WTC11 (cell line): Measurements from ENCODE around the gene ONECUT2. TPM values are rescaled to one million over a fixed set of nuclear protein-coding genes. Genes with fewer than 3 reads are reported as not detected.

Experiments used
- ATAC-seq: fragments of 200-7000 bp; cut with Tn5 transposase; 2 replicates; pipeline ENCODE4 v1.10.0; 2021; ENCODE audit warnings: mild to moderate bottlenecking, moderate library complexity
- CTCF ChIA-PET: fragments of 300-600 bp; sonication (Branson Sonifier 250); formaldehyde crosslinking; loops from one replicate; lab custom pipeline; 2021; ENCODE audit warnings: antibody characterized with exemption; lab: Charles Lee
- POLR2A ChIA-PET: fragments of 350-600 bp; sonication (Branson Sonifier 250); formaldehyde crosslinking; loops from one replicate; lab custom pipeline; 2021; ENCODE audit warnings: antibody characterized with exemption; lab: Charles Lee
- DNase-seq: peaks from one replicate; pipeline ENCODE4 v3.0.0; 2021; ENCODE audit warnings: low spot score
- H3K27ac Mint-ChIP-seq: 2 replicates; pipeline ENCODE4 v1.8.0; 2021; ENCODE audit warnings: mixed read lengths
- H3K27me3 Mint-ChIP-seq: 2 replicates; pipeline ENCODE4 v1.8.0; 2021; ENCODE audit warnings: low read depth, mild to moderate bottlenecking, moderate library complexity, mixed read lengths
- H3K36me3 Mint-ChIP-seq: 2 replicates; pipeline ENCODE4 v1.8.0; 2021; ENCODE audit warnings: mixed read lengths
- H3K4me1 Mint-ChIP-seq: 2 replicates; pipeline ENCODE4 v1.8.0; 2022; ENCODE audit warnings: mixed read lengths
- H3K4me3 Mint-ChIP-seq: 2 replicates; pipeline ENCODE4 v1.8.0; 2021; ENCODE audit warnings: mild to moderate bottlenecking, moderate library complexity, mixed read lengths
- H3K9me3 Mint-ChIP-seq: 2 replicates; pipeline ENCODE4 v1.8.0; 2021; ENCODE audit warnings: mixed read lengths
- ARID4B ChIP-seq: sonication (generic); formaldehyde crosslinking; IDR thresholded peaks from 2 replicates; pipeline ENCODE4 v1.8.0; 2023; ENCODE audit warnings: missing genetic modification reagents, mild to moderate bottlenecking, borderline replicate concordance
- ATF2 ChIP-seq: sonication (generic); formaldehyde crosslinking; IDR thresholded peaks from 2 replicates; pipeline ENCODE4 v1.8.1; 2022; ENCODE audit warnings: low read depth, missing genetic modification reagents, borderline replicate concordance
- EMX1 ChIP-seq: fragments of 250-450 bp; sonication (Bioruptor Pico); IDR thresholded peaks from 2 replicates; pipeline ENCODE4 v1.8.0; 2021; ENCODE audit warnings: mild to moderate bottlenecking
- ESRRA ChIP-seq: sonication (generic); formaldehyde crosslinking; IDR thresholded peaks from 2 replicates; pipeline ENCODE4 v1.8.1; 2022; ENCODE audit warnings: mild to moderate bottlenecking, missing genetic modification reagents, borderline replicate concordance
- FOXK1 ChIP-seq: sonication (generic); formaldehyde crosslinking; IDR thresholded peaks from 2 replicates; pipeline ENCODE4 v1.8.0; 2022; ENCODE audit warnings: mild to moderate bottlenecking, moderate library complexity, missing genetic modification reagents
- FOXP1 ChIP-seq: sonication (generic); formaldehyde crosslinking; IDR thresholded peaks from 2 replicates; pipeline ENCODE4 v1.8.0; 2022; ENCODE audit warnings: missing genetic modification reagents, mild to moderate bottlenecking, moderate library complexity, borderline replicate concordance
- MLX ChIP-seq: sonication (generic); formaldehyde crosslinking; IDR thresholded peaks from 2 replicates; pipeline ENCODE4 v1.8.1; 2023; ENCODE audit warnings: mild to moderate bottlenecking, missing genetic modification reagents, moderate library complexity
- MXD4 ChIP-seq: fragments of 250-450 bp; sonication (Bioruptor Pico); IDR thresholded peaks from 2 replicates; pipeline ENCODE4 v1.8.0; 2021; ENCODE audit warnings: mild to moderate bottlenecking, moderate library complexity, borderline replicate concordance
- NFYB ChIP-seq: sonication (generic); formaldehyde crosslinking; conservative IDR thresholded peaks from 2 replicates; pipeline ENCODE4 v1.8.0; 2022; ENCODE audit warnings: low read depth, missing genetic modification reagents
- SP1 ChIP-seq: sonication (generic); formaldehyde crosslinking; conservative IDR thresholded peaks from 2 replicates; pipeline ENCODE4 v1.8.1; 2022; ENCODE audit warnings: missing genetic modification reagents
- TCF7 ChIP-seq: sonication (generic); formaldehyde crosslinking; IDR thresholded peaks from 2 replicates; pipeline ENCODE4 v1.8.0; 2022; ENCODE audit warnings: mild to moderate bottlenecking, low read depth, missing genetic modification reagents, moderate library complexity
- TEAD1 ChIP-seq: sonication (generic); formaldehyde crosslinking; IDR thresholded peaks from 2 replicates; pipeline ENCODE4 v1.8.0; 2022; ENCODE audit warnings: mild to moderate bottlenecking, missing genetic modification reagents
- ZNF416 ChIP-seq: fragments of 250-450 bp; sonication (Bioruptor Pico); IDR thresholded peaks from 2 replicates; pipeline ENCODE4 v1.9.0; 2021; ENCODE audit warnings: mild to moderate bottlenecking, inconsistent platforms
- ZNF423 ChIP-seq: fragments of 250-450 bp; sonication (Bioruptor Pico); IDR thresholded peaks from 2 replicates; pipeline ENCODE4 v2.1.2; 2022; ENCODE audit warnings: mild to moderate bottlenecking, moderate library complexity
- ZNF512 ChIP-seq: sonication (generic); formaldehyde crosslinking; IDR thresholded peaks from 2 replicates; pipeline ENCODE4 v1.8.1; 2022; ENCODE audit warnings: missing genetic modification reagents, borderline replicate concordance
- total RNA-seq: library from RNA; stranded (reverse); gene quantifications from 3 replicates; pipeline ENCODE4 v1.2.3, GENCODE V29; 2021
- TF ChIP-seq, protein P1 (sequence below): fragments of 200-600 bp; IDR thresholded peaks from 2 replicates; pipeline ENCODE4 v1.8.0; 2022; ENCODE audit warnings: antibody characterized with exemption
- TF ChIP-seq, protein P2 (sequence below): sonication (generic); formaldehyde crosslinking; conservative IDR thresholded peaks from 2 replicates; pipeline ENCODE4 v1.8.1; 2023; ENCODE audit warnings: mild to moderate bottlenecking, low read depth, missing genetic modification reagents, moderate library complexity
- TF ChIP-seq, protein P3 (sequence below): fragments of 250-450 bp; sonication (Bioruptor Pico); IDR thresholded peaks from 2 replicates; pipeline ENCODE4 v1.9.0; 2021; ENCODE audit warnings: mild to moderate bottlenecking

The ONECUT2 gene
- total RNA-seq, 1 experiment from 2014 or later = 0.87 TPM

GRCh38 chr18:57446322-57446721 lies 11.1 kb downstream of the ONECUT2 start:
- no peak overlapping the region for H3K4me3 Mint-ChIP-seq
- peaks cover 56% of the 10 kb centered on the region for H3K27me3 Mint-ChIP-seq
- no peak overlapping the region for H3K27ac Mint-ChIP-seq
- CTCF ChIA-PET = interaction anchor here (0.9 to 1.7 kb wide), 4 partner anchors 8 to 324 kb away, joined by 3 to 19 read pairs (median 5); no protein-coding TSS in a partner anchor
- peak; percentile 73 for DNase-seq
- no peaks in the 10 kb centered on the region for H3K36me3 Mint-ChIP-seq
- POLR2A ChIA-PET = no interaction called here
- peaks cover 23% of the 10 kb centered on the region for H3K4me1 Mint-ChIP-seq
- no peak for TF ChIP-seq ESRRA (CRISPR knock-in tag)
- TF ChIP-seq ATF2 = no peak
- no peak for TF ChIP-seq TCF7 (CRISPR knock-in tag)
- TF ChIP-seq, protein P1, sequence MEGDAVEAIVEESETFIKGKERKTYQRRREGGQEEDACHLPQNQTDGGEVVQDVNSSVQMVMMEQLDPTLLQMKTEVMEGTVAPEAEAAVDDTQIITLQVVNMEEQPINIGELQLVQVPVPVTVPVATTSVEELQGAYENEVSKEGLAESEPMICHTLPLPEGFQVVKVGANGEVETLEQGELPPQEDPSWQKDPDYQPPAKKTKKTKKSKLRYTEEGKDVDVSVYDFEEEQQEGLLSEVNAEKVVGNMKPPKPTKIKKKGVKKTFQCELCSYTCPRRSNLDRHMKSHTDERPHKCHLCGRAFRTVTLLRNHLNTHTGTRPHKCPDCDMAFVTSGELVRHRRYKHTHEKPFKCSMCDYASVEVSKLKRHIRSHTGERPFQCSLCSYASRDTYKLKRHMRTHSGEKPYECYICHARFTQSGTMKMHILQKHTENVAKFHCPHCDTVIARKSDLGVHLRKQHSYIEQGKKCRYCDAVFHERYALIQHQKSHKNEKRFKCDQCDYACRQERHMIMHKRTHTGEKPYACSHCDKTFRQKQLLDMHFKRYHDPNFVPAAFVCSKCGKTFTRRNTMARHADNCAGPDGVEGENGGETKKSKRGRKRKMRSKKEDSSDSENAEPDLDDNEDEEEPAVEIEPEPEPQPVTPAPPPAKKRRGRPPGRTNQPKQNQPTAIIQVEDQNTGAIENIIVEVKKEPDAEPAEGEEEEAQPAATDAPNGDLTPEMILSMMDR = peak; percentile 21
- TF ChIP-seq, all 79 proteins: peak for 1
- no peaks in the 10 kb centered on the region for H3K9me3 Mint-ChIP-seq
- ATAC-seq = peak; percentile 59

DNA sequence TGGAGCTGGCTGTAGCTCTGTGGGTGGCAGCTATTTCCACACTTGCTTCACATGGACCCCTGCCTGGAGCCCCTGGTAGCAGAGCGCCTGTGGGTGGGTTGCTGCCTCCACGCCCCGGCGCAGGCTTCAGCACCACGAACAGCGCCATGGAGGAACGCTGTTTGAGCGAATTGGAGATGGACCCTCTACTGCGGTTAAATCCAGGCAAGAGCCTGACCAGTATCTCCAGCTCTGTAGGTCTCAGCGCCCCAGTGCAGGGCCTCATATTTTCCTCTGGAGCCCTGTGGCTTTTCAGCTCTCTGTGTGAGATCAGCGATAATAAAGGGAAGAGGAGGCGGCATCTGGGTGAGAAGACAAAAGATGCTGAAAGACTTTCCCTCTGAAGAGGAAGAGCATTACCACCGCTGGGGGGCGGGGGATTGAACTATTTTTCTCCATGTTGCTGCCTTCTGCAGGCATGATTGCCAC lies 12.0 kb downstream of the ONECUT2 start:
- ATAC-seq (peak; percentile 93), DNase-seq (peak; percentile 85)
- CTCF ChIA-PET = interaction anchor here (0.6 to 1.7 kb wide), 15 partner anchors 8 to 1666 kb away, joined by 3 to 19 read pairs (median 3); partner anchors contain the start of gene ONECUT2
- no peak overlapping the region for H3K27ac Mint-ChIP-seq
- no peaks in the 10 kb centered on the region for H3K36me3 Mint-ChIP-seq
- H3K4me3 Mint-ChIP-seq = no peak overlapping the region
- peaks cover 19% of the 10 kb centered on the region for H3K4me1 Mint-ChIP-seq
- H3K9me3 Mint-ChIP-seq = no peaks in the 10 kb centered on the region
- POLR2A ChIA-PET = no interaction called here
- H3K27me3 Mint-ChIP-seq = peaks cover 47% of the 10 kb centered on the region
- TF ChIP-seq FOXK1 (CRISPR knock-in tag) (peak; percentile 76; the same call in 1 of the 2 replicates), ZNF423 (CRISPR knock-in tag) (peak; percentile 95), ZNF512 (0 out of 2 replicates have a peak, but pooled peaks have one; percentile 68), NFYB (CRISPR knock-in tag) (peak; percentile 47), TCF7 (CRISPR knock-in tag) (peak; percentile 90; the same call in 1 of the 2 replicates), SP1 (peak; percentile 76), ESRRA (CRISPR knock-in tag) (peak; percentile 82; the same call in 1 of the 2 replicates), MLX (peak; percentile 87; the same call in 1 of the 2 replicates), ZNF416 (no peak), ARID4B (CRISPR knock-in tag) (peak; percentile 98), MXD4 (no peak), TEAD1 (CRISPR knock-in tag) (peak; percentile 84), EMX1 (CRISPR knock-in tag) (no peak), FOXP1 (CRISPR knock-in tag) (peak; percentile 98)
- TF ChIP-seq, protein P2, sequence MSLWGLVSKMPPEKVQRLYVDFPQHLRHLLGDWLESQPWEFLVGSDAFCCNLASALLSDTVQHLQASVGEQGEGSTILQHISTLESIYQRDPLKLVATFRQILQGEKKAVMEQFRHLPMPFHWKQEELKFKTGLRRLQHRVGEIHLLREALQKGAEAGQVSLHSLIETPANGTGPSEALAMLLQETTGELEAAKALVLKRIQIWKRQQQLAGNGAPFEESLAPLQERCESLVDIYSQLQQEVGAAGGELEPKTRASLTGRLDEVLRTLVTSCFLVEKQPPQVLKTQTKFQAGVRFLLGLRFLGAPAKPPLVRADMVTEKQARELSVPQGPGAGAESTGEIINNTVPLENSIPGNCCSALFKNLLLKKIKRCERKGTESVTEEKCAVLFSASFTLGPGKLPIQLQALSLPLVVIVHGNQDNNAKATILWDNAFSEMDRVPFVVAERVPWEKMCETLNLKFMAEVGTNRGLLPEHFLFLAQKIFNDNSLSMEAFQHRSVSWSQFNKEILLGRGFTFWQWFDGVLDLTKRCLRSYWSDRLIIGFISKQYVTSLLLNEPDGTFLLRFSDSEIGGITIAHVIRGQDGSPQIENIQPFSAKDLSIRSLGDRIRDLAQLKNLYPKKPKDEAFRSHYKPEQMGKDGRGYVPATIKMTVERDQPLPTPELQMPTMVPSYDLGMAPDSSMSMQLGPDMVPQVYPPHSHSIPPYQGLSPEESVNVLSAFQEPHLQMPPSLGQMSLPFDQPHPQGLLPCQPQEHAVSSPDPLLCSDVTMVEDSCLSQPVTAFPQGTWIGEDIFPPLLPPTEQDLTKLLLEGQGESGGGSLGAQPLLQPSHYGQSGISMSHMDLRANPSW (CRISPR knock-in tag) = no peak
- TF ChIP-seq, protein P3, sequence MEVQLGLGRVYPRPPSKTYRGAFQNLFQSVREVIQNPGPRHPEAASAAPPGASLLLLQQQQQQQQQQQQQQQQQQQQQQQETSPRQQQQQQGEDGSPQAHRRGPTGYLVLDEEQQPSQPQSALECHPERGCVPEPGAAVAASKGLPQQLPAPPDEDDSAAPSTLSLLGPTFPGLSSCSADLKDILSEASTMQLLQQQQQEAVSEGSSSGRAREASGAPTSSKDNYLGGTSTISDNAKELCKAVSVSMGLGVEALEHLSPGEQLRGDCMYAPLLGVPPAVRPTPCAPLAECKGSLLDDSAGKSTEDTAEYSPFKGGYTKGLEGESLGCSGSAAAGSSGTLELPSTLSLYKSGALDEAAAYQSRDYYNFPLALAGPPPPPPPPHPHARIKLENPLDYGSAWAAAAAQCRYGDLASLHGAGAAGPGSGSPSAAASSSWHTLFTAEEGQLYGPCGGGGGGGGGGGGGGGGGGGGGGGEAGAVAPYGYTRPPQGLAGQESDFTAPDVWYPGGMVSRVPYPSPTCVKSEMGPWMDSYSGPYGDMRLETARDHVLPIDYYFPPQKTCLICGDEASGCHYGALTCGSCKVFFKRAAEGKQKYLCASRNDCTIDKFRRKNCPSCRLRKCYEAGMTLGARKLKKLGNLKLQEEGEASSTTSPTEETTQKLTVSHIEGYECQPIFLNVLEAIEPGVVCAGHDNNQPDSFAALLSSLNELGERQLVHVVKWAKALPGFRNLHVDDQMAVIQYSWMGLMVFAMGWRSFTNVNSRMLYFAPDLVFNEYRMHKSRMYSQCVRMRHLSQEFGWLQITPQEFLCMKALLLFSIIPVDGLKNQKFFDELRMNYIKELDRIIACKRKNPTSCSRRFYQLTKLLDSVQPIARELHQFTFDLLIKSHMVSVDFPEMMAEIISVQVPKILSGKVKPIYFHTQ (CRISPR knock-in tag) = no peak
